Measurements from ENCODE around the gene ERRFI1. TPM values are rescaled to one million over a fixed set of nuclear protein-coding genes. Genes with fewer than 3 reads are reported as not detected.
A peak's percentile ranks its signal among the peaks of the same experiment; 100 is the strongest.

ERRFI1 gene
- total and polyA plus RNA-seq, 10 donors: 2.0 to 12.5 (median 7.9) TPM

GRCh38 chr1:8027748-8028570, 1.9 kb upstream of the ERRFI1 start:
- Histone ChIP-seq H3K4me3 (no peak overlapping the region), H3K4me1 (peaks cover 0 to 37% (median 19%) of the 10 kb centered on the region in 6 donors), H3K27ac (peak overlapping the region in 2 of 8 donors; percentile 5 to 85), H3K9me3 (no peaks in the 10 kb centered on the region), H3K36me3 (no peaks in the 10 kb centered on the region), H3K27me3 (replicated peaks in 1 of 7) (peaks cover 0 to 39% (median 9%) of the 10 kb centered on the region in 7 donors)
- no peak for DNase-seq
- WGBS, 5 donors: 75 to 87% (median 84%) methylated on average over 8 of the region's 8 CpGs
- TF ChIP-seq POLR2A (IDR thresholded peaks at IDR 0.05): no peak
- no peak for TF ChIP-seq POLR2AphosphoS5 (IDR thresholded peaks at IDR 0.05)
- no peak for TF ChIP-seq CTCF (IDR thresholded peaks at IDR 0.05 in 8 of 11, conservative IDR thresholded peaks at IDR 0.05 in 3 of 11)
- intact Hi-C loops (cut with DNase I; ENCODE audit: low total_unique reads): no loop called here

GRCh38 chr1:8026976-8027747, 1.1 kb upstream of the ERRFI1 start:
- TF ChIP-seq CTCF (IDR thresholded peaks at IDR 0.05 in 8 of 11, conservative IDR thresholded peaks at IDR 0.05 in 3 of 11): no peak
- no peak for TF ChIP-seq POLR2A (IDR thresholded peaks at IDR 0.05)
- TF ChIP-seq POLR2AphosphoS5 (IDR thresholded peaks at IDR 0.05): no peak
- 90 to 93% (median 91%) methylated on average over 25 of the region's 25 CpGs for WGBS, 5 donors
- H3K27me3 ChIP-seq (replicated peaks in 1 of 7): peaks cover 0 to 39% (median 9%) of the 10 kb centered on the region in 7 donors
- H3K4me3 ChIP-seq: peak overlapping the region in 1 of 8 donors; percentile 77
- H3K27ac ChIP-seq: peak overlapping the region in 3 of 8 donors; percentile 79 to 85 (median 80)
- no peaks in the 10 kb centered on the region for H3K9me3 ChIP-seq
- no peak for DNase-seq
- intact Hi-C loops (cut with DNase I; ENCODE audit: low total_unique reads): no loop called here
- H3K36me3 ChIP-seq: no peaks in the 10 kb centered on the region
- H3K4me1 ChIP-seq: peaks cover 0 to 36% (median 22%) of the 10 kb centered on the region in 6 donors

- intact Hi-C loops (cut with DNase I; ENCODE audit: low total_unique reads): no loop called here
- 1 to 5% (median 2%) methylated on average over 8 to 69 of the region's 69 CpGs for WGBS, 5 donors
- DNase-seq: peak; percentile 80
Measured at GRCh38 chr1:8025671-8026144, 401 bp downstream of the ERRFI1 start.

More at GRCh38 chr1:8025671-8026144, 401 bp downstream of the ERRFI1 start:
- H3K27me3 ChIP-seq (replicated peaks in 1 of 7): peaks cover 0 to 39% (median 9%) of the 10 kb centered on the region in 7 donors
- TF ChIP-seq POLR2AphosphoS5 (IDR thresholded peaks at IDR 0.05) (no peak), CTCF (IDR thresholded peaks at IDR 0.05 in 8 of 11, conservative IDR thresholded peaks at IDR 0.05 in 3 of 11) (no peak), POLR2A (IDR thresholded peaks at IDR 0.05) (no peak)
- H3K4me3 ChIP-seq: peak overlapping the region; percentile 45 to 77 (median 70)
- peaks cover 0 to 32% (median 20%) of the 10 kb centered on the region in 6 donors for H3K4me1 ChIP-seq
- no peaks in the 10 kb centered on the region for H3K9me3 ChIP-seq
- no peaks in the 10 kb centered on the region for H3K36me3 ChIP-seq
- H3K27ac ChIP-seq: peak overlapping the region; percentile 29 to 85 (median 77)

All from spleen (tissue), 11 donors.